Uterus (tissue), 2 donors: ENCODE results near the gene GSE1.

Experiments
- POLR2A ChIP-seq, 2 donors: fragments of 450-650 bp; IDR thresholded peaks; one replicate each; pipeline ENCODE4 v1.6.1; 2016; ENCODE audit warnings: antibody characterized with exemption in 2 of 2, mild to moderate bottlenecking in 1 of 2, moderate library complexity in 1 of 2
- TF ChIP-seq, protein P1 (sequence below), 4 experiments: fragments of 200-600 bp in 2 of 4; fragments of 450-650 bp in 2 of 4; sonication (generic) in 2 of 4; IDR thresholded peaks; one replicate each; pipeline ENCODE4 v1.5.1; 2016 to 2019; ENCODE audit warnings: antibody characterized with exemption in 4 of 4, mild to moderate bottlenecking in 2 of 4, moderate library complexity in 1 of 4

DNA sequence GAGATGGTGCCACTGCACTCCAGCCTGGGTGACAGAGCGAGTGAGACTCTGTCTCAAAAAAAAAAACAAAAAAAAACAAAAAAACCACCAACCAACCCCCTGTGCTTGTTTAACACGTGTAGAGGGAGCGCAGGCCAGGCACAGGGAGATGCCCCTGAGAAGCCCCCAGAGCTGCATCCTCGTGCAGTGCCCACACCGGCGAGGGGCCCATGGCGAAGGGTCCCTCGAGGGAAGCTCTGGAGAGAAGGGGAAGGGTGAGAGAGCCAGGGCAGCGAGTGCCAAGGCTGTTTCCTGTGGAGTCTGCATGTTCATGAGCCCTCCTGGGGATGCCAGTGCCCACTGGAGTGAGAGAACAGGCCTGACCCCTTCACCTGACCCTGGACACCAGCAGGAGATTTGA lies 47.8 kb upstream of the GSE1 start:
- TF ChIP-seq, protein P1, sequence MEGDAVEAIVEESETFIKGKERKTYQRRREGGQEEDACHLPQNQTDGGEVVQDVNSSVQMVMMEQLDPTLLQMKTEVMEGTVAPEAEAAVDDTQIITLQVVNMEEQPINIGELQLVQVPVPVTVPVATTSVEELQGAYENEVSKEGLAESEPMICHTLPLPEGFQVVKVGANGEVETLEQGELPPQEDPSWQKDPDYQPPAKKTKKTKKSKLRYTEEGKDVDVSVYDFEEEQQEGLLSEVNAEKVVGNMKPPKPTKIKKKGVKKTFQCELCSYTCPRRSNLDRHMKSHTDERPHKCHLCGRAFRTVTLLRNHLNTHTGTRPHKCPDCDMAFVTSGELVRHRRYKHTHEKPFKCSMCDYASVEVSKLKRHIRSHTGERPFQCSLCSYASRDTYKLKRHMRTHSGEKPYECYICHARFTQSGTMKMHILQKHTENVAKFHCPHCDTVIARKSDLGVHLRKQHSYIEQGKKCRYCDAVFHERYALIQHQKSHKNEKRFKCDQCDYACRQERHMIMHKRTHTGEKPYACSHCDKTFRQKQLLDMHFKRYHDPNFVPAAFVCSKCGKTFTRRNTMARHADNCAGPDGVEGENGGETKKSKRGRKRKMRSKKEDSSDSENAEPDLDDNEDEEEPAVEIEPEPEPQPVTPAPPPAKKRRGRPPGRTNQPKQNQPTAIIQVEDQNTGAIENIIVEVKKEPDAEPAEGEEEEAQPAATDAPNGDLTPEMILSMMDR (IDR thresholded peaks at IDR 0.05) = no peak
- TF ChIP-seq POLR2A (IDR thresholded peaks at IDR 0.05) = no peak
